ACHN (cell line): ENCODE data around the gene BCL11A.

Experiments
- DNase-seq: peaks from one replicate; pipeline ENCODE4 v3.0.0-alpha.2; 2015
- in situ Hi-C: cut with HindIII; loops from 2 replicates; pipeline ENCODE4 v1.10.0; 2017; ENCODE audit warnings: low sequenced_read_pairs, low pct_ligation_motif_present, low pct_unique_long_range_greater_than_20kb

Gene BCL11A

DNA sequence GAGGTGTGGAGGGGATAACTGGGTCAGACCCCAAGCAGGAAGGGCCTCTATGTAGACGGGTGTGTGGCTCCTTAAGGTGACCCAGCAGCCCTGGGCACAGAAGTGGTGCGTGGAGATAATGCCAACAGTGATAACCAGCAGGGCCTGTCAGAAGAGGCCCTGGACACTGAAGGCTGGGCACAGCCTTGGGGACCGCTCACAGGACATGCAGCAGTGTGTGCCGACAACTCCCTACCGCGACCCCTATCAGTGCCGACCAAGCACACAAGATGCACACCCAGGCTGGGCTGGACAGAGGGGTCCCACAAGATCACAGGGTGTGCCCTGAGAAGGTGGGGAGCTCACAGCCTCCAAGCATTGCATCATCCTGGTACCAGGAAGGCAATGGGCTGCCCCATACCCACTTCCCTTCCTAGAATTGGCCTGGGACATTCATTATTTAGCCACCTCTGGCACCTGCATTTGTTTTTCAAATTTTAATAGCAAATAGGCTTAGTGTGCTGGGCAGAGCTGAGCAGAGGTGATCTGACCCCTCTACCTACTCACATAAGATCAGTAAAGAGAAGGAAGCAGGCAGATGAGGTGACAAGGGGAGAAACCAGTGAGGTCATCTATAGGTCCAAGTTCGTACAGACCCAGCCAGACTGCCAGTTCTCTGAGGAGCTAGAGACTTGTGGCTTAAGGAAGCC lies 55.2 kb downstream of the BCL11A start:
- DNase-seq: no peak
- in situ Hi-C loops: no loop called here

DNA sequence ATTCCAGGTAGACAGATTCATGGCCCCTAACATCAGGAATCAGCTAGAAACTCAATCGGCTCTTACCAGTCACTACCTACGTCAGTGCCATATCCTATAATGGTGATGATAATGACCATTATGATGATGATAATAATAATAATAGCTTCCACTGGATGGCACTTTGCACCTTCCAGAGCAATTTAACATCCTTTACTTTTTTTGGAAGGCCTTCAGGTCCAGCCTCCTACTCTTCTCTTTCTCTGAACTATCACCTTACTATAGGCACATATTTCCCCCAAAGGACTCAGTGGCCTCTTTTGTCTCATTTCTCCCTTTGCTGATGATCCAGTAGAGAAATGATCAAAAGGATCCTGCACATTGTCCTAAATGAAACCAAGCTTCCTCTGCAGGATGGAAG lies 56.0 kb downstream of the BCL11A start:
- no peak for DNase-seq
- in situ Hi-C loops: no loop called here

DNA sequence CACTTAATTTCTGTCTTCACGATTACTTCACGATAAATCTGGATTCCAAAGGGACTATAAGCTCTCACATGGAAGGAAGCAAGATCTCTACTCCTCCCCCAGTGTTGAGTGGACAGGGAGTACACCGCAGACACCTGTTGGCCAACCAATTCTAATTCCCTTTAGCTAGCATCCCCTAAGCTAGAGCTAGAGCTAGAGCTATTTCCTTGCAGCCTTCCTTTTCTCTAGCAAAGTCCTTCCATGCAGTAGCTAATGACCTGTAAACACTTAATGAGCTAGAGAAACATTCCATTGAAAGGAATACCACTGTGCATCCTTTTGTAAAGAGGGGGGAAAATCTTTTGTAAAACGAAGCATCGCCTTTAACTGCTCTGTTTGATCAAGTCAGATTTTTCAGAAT lies 56.5 kb downstream of the BCL11A start:
- DNase-seq: no peak
- in situ Hi-C loops: no loop called here

DNA sequence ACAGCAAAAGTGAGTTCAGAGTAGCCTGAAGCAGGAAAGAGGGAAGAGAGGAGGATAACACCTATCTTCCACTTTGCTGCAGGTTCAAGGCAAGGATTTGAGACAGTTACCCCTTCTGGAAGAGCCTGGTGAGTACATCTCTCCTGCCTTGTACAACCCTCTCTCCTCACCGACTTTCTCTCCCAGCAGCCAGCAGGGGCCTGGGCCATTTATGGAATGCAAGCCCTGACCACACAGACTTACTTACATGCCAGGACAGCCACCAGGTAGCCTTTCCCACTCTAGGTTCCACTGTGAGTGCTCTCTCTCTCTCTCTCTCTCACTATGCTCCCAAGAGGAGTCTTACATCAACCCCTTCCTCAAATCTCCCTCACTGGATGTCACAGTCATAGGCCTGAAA lies 57.0 kb downstream of the BCL11A start:
- in situ Hi-C loops: no loop called here
- DNase-seq: no peak

DNA sequence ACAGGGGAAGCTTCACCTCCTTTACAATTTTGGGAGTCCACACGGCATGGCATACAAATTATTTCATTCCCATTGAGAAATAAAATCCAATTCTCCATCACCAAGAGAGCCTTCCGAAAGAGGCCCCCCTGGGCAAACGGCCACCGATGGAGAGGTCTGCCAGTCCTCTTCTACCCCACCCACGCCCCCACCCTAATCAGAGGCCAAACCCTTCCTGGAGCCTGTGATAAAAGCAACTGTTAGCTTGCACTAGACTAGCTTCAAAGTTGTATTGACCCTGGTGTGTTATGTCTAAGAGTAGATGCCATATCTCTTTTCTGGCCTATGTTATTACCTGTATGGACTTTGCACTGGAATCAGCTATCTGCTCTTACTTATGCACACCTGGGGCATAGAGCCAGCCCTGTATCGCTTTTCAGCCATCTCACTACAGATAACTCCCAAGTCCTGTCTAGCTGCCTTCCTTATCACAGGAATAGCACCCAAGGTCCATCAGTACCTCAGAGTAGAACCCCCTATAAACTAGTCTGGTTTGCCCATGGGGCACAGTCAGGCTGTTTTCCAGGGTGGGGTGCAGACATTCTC lies 58.3 kb downstream of the BCL11A start:
- DNase-seq: no peak
- in situ Hi-C loops: no loop called here

DNA sequence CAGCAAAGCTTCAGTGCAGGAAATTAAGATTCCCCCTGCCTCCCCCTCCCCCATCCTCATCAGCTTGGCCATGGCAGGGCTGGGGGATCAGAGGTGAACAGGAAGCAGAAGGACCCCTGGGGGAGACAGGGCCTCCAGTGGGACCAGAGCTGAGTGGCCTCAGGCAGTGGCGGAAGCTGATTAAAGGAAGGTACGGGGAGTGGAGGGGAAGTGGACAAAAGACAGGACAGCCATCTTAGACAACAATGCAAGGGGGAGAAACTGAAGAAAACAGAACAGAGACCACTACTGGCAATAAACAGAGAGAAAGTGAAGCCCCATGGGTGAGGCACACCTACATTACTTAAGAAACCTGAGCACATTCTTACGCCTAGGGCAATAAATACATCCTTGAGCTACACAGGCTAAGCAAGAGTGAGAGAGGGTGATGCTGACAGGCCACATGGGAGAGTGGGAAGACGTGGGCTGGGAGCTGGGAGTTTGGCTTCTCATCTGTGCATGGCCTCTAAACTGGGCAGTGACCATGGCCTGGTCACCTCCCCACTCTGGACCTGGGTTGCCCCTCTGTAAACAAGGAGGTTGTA lies 59.6 kb downstream of the BCL11A start:
- DNase-seq: no peak
- in situ Hi-C loops: no loop called here

DNA sequence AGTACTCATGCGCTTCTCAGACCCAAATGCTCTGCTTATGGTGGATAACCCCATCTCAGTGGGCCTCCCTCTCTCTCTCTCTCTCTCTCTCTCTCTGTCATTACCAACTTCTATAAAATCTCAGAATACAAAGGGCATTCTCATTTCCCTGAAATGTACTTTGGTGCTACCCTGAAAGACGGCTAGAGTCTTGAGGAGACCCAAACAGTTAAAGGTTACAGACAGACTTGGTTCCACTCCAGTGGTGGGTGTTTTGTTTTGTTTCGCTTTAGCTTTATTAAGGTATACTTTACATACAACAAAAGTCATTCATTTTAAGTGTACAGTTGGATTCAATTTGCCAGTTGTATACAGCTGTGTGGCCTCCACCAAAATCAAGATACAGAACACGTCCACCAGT lies 60.9 kb downstream of the BCL11A start:
- no peak for DNase-seq
- in situ Hi-C loops: no loop called here

DNA sequence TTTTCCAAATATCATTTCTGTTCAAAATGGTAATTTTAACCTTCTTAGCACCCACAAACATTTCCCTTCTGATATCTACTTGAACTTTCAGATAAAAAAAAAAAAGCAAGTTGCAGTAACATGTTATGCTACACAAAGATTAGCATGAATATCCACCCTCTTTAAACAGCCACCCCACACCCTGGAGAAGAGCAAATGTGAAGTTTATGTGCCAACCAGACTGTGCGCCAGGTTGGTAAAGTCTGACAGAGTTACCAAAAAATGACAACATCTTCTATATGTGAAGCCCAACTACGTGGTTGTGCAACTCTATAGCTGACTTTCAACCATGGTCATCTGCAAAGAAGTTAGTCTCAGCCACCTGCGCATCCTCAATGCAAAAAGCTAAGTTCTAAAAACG lies 62.6 kb downstream of the BCL11A start:
- in situ Hi-C loops: no loop called here
- DNase-seq: no peak

DNA sequence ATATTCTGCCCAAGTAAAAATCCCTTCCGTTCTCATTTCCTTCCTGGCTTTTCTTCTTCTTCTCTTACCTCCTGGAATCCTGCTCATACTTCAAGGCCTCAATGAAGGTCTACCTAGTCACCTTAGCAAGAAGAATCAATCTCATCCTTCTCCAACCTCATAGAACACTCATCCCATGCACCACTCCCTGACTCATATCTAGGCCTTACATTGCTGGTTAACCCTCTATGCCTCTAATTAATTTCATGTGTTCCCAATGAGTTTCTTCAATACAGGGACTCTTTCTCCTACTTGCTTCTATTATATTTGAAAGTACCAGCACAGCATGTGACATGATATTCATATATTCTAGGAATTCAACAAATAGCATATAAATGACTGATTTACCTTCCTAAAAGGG lies 63.0 kb downstream of the BCL11A start:
- no peak for DNase-seq
- in situ Hi-C loops: no loop called here

DNA sequence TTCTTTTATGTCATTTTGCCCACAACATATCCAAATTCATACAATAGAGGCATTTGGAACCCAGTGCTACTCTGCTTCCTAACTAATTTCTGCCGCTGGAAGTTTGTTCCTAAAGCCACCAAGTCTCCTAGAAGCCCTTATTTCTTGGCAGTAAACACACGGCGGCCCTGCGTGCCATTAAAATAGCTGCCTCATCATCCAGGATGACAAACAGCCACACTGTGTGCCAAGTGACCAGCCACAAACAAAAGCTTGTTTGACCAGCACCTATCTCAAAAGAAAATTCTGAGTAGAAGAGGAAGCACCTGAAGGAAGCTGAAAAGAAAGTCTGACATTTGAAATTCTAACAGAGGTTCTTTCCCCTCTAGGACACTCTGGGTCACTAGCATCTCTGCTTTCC lies 64.2 kb downstream of the BCL11A start:
- DNase-seq: no peak
- in situ Hi-C loops: no loop called here

DNA sequence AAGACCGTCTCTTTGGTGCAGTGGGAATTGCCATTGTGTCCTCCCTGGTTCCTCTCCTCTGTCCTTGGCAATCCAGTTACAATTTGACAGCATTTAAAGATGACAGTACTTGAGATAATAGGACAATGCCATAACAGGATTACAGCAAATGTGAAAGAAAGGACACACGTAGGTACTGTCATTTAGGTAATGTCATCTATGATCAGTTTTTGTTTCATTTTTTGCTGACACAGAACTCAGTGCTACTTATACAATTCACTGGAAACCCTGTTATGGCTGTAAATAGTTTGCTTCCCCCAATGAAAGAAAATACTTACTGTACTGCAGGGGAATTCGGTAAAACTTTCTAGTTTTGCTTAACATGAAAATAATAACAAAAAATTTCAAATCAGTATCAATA lies 65.2 kb downstream of the BCL11A start:
- in situ Hi-C loops: no loop called here
- DNase-seq: no peak

DNA sequence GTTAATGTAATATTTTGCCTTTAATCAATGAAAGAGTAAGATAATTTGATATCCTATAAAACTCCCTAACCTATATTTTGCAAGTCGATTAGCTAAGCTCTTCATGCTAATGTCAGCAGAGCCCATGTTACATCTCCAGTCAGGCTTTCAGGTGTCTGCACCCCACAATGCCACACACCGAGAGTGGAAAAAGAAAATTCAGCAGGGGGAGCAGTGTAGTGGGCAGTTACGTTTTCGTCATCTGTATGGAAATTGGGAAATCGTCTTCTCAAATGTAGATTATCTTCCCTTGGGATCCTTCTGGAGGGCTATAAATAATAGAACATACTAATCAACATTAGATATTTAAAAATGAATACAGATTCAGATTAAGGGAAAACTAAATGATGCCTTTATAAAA lies 66.3 kb downstream of the BCL11A start:
- no peak for DNase-seq
- in situ Hi-C loops: no loop called here

DNA sequence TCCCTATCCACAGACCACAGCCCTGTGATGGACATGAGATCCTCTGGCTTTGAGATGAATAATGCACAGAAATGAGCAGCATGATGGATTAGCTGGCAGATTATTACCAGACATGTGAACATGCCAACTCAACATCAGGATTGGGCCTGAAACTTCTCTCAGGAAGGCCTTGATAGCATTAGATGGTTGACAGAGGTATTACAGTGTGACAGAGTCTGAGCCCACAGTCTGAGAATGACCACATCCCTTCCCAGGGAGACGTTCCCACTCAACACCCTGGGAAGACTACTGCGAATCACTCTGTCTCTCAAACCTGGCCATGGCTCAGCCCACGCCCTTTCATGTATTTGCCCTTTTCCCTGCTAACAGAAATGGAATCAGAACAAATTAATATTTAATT lies 66.9 kb downstream of the BCL11A start:
- no peak for DNase-seq
- in situ Hi-C loops: no loop called here

DNA sequence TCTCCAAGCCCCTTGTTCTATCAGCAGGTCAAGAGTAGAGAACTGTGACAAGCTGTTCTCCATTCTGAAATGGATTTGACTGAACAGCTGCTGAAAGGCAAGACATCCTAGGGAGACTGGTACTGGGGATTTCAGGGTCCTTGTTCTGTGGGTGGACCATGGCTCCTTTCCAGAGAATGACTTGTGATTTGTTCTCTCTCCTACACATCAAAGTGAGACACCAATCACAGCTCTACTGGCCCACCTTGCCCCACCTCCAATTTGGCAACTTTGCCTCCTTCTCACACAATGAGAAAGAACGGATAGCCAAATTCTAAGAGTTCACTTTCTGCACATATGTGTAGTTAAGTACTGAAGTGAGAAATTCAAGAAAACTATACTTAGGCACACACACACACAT lies 67.4 kb downstream of the BCL11A start:
- in situ Hi-C loops: no loop called here
- no peak for DNase-seq

DNA sequence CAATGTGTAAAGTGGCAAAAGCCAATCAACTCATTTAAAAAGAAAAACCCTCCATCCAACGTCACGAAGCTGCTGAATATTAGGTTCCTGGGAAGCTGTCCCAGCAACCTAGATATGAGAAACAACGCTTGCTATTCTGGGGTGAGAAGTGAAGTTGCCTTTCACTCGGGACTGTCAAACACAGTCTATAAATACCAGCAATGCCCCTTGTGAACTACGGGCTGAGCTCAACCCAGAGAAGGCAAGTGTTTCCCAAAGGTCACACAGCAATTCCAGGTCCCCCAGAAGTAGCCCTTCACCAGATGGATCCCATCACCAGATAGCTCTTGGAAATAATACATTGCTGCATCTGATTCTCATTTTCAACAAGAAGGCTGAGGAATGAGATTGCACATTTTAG lies 67.9 kb downstream of the BCL11A start:
- DNase-seq: no peak
- in situ Hi-C loops: no loop called here

DNA sequence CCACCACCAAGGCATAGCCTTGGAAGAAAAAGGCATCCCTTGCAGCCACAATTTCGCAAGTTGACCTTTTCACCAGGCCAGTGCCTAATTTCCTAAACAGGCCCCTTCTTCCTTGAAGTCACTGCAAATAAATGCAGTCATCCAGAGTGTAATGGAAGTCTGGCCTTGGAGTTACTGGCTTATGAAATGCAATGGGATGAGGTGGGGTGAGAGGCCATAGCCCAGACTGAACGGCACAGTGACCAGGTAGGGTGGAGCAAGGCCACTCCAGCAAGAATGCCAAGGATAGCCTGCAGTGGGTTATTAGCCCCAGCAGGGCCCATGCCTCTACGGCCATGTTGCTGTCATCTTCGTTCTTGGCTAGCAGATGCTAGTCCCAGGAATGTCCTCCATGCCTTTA lies 68.4 kb downstream of the BCL11A start:
- in situ Hi-C loops: no loop called here
- no peak for DNase-seq

DNA sequence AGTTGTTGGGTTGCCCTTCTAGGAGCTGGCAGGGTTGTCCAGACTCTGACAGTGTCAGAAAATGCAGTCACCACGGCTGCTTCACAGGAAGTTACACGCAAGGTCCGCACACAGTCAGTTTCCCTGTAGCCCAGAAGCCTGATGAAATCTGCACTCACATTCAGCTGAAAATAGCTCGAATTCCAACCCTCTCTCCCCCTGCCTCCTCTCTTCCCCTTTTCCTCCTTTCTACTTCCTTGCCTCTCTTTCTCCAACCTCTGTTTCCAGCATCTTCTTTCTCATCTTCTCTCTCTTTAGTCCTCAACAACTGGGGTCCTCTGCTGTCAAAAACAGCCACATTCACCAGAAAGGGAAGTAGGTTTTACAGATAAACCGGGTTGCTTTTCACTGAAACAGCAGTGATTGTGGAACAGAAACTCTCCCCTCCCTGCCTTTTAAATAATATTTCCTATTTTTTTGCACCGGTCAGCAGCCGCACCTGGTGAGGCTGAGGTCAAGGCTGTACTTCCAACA lies 69.3 kb downstream of the BCL11A start:
- in situ Hi-C loops: no loop called here
- no peak for DNase-seq

DNA sequence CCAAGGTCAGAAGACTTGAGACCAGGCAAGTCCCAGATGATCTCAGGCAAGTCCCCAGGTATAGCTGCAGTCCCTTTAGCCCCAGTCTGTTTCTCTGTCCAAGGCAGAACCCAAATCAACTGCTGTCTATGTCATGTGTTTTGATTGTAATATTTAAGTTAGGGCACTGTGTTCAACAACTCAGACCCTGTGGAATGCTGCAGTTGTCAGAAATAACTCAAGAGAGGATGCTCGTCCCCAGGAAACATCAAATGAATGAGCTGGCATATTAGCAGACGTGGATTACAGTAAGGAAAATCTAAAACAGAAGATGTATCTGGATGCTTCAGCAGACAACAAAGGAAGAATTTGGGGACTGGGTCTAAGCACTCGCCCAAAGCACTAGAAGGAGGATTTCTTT lies 70.1 kb downstream of the BCL11A start:
- DNase-seq: no peak
- in situ Hi-C loops: no loop called here

DNA sequence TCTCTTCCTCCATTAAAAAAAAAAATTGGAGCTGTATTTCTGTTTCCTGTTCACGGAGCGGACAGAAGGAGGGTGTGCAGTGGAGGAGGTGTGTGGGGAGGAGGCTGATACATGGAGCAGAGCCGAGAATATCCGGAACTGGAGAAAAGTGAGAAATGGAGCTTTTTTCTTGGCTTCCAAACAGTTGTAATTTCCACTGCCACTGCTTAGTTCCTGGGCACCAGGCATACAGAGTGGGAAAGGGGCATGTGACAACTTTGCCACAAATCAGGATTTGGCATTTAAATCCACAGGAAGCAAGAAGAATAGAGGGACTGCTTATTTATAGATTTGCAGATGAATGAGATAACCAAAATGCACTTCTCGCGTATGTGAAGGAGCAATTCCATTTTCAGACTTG lies 71.2 kb downstream of the BCL11A start:
- in situ Hi-C loops: no loop called here
- DNase-seq: no peak

DNA sequence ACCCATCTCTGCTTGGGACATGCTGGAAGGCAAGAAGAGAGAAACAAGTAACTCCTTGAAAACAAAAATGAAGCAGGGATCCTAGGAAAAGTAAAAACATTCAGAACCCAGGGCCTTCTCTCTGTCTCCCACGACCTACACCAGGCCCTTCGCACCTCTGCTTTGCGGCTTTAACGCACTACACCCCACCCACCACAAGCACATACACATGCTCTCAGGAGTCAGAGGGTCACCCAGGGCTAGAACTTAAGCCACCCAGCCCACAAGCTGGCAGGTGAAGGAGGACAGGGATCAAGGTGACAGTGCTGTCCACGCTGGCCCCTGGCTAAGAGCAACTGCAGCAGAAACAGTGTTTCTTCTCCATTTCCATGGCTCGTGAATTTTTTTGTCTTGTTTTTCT lies 72.2 kb downstream of the BCL11A start:
- in situ Hi-C loops: no loop called here
- no peak for DNase-seq
